Nucleus accumbens (tissue), 56 donors: ENCODE results near the gene TTLL10.

ENCODE experiments used
- DNase-seq, 56 donors: peaks; one replicate each; lab custom pipeline; 2025; lab: John Stamatoyannopoulos, UW

The TTLL10 gene

GRCh38 chr1:1231400-1232207, 57.9 kb downstream of the TTLL10 start, which contains the start of gene SDF4:
SDF4 (minus strand) TSS chr1:1232001; CDS start chr1:1228772, 3,229 bp downstream.
- peak in 55 of 56 donors; percentile 66 to 97 (median 92) for DNase-seq

GRCh38 chr1:1232208-1232795, 58.6 kb downstream of the TTLL10 start, which contains the start of gene B3GALT6:
B3GALT6 (plus strand) TSS chr1:1232237; CDS start chr1:1232279, 42 bp downstream.
- DNase-seq = peak in 9 of 56 donors; percentile 20 to 70 (median 43)

GRCh38 chr1:1232796-1233566, 59.3 kb downstream of the TTLL10 start:
- peak in 1 of 56 donors; percentile 47 for DNase-seq

- DNase-seq = no peak
Measured at GRCh38 chr1:1233567-1233892, 59.9 kb downstream of the TTLL10 start.

GRCh38 chr1:1234180-1234808, 60.6 kb downstream of the TTLL10 start:
- no peak for DNase-seq

GRCh38 chr1:1235016-1235744, 61.5 kb downstream of the TTLL10 start:
- DNase-seq = no peak

GRCh38 chr1:1236176-1236763, 62.6 kb downstream of the TTLL10 start:
- DNase-seq = no peak

GRCh38 chr1:1236945-1237873, 63.5 kb downstream of the TTLL10 start:
- no peak for DNase-seq

- peak in 1 of 56 donors; percentile 23 for DNase-seq
Measured at GRCh38 chr1:1237874-1238701, 64.4 kb downstream of the TTLL10 start.

GRCh38 chr1:1238702-1239178, 65.1 kb downstream of the TTLL10 start:
- DNase-seq = no peak

GRCh38 chr1:1239227-1239613, 65.5 kb downstream of the TTLL10 start:
- no peak for DNase-seq

- DNase-seq = no peak
Measured at GRCh38 chr1:1239614-1240347, 66.1 kb downstream of the TTLL10 start.

GRCh38 chr1:1240348-1240732, 66.7 kb downstream of the TTLL10 start:
- no peak for DNase-seq

GRCh38 chr1:1240822-1241587, 67.3 kb downstream of the TTLL10 start:
- DNase-seq = no peak

- DNase-seq = no peak
Measured at GRCh38 chr1:1241588-1242219, 68.0 kb downstream of the TTLL10 start.
